GM21825 (cell line): ENCODE results near the gene PTPRN2.

Source experiments
- ATAC-seq: cut with Tn5 transposase; IDR thresholded peaks from one replicate; pipeline ENCODE4 v1.9.1; 2021; ENCODE audit warnings: mild to moderate bottlenecking, moderate library complexity; ENCODE audit not compliant: unreplicated experiment

The PTPRN2 gene

GRCh38 chr7:157640144-157640543 lies 947.5 kb downstream of the PTPRN2 start:
- ATAC-seq: no peak

DNA sequence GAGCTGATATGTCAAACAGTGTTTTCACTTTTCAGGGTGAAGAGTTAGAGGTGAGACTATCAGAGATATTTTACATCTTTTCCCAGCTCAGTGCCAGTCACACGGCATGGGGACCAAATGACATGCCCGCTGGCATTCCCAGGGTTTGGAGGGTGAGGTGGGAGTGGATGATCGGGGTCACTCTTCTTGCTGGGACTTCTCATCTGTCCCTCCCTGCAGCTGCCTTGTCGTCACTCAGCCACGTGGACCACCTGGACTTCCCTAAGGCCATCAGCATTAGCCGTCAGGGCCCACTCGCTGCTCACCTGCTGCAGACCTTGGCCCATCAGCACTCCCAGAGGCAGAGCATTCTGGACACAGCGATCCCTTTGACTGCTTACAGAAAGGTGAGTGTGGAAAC lies 949.1 kb downstream of the PTPRN2 start:
- no peak for ATAC-seq

DNA sequence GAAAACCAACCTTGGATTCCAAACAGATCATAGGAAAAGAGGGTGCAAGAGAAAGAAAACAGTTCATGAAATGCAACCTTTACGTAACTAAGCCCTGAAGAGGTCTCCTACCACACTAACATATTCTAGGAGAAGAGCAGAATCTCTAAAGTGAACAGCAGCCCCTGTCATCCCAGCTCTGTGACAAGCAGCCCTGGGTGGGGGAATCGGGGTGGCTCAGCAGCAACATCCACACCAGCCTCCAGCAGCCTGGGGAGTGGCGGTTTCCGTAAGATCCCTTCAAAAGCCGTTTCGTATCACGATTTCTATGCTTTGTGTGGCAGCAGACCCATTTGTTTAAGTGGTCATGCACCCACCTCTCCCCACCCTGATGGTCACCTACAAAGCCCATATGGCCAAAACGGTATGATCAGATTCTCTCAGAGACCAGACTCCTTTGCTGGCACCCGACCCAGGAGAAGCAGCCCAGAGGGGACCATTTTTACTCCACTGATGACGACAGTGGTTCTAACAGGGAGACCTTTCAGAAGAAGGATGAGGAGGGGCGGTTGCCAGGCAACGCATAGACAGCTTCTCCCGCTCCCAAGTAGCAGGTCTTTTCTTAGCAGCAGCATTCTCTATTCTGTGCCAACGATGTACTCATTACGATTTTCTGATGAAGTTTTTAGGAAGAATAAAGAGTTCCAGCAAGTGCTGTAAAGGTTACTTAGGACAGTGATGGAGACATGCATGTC lies 950.2 kb downstream of the PTPRN2 start:
- no peak for ATAC-seq

GRCh38 chr7:157635669-157636068 lies 952.0 kb downstream of the PTPRN2 start:
- ATAC-seq: no peak

- ATAC-seq: no peak
Measured at GRCh38 chr7:157635148-157635500, 952.5 kb downstream of the PTPRN2 start.

- ATAC-seq: no peak
Measured at GRCh38 chr7:157634401-157635147, 953.0 kb downstream of the PTPRN2 start.

- ATAC-seq: no peak
Measured at GRCh38 chr7:157633465-157634185, 954.0 kb downstream of the PTPRN2 start.

- no peak for ATAC-seq
Measured at GRCh38 chr7:157630301-157630853, 957.2 kb downstream of the PTPRN2 start.

DNA sequence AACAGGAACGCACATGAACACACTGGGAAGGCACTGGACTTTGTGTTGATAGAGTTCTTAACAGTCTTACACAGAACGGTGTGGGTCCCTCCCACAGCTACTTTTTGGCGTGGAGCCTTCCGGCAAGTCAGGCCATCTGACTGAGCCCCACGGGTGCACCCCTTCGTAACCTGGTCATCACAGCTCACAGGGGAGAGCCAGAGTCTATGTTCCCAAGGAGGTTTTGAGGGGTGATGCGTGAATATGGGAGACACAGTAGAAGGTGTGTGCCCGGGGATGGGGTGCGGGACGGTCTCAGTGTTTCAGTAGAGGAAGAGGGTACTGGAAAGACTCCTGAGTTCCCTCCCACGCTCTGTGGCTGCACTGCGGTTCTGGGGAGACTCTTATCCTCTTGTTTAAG lies 959.2 kb downstream of the PTPRN2 start:
- ATAC-seq: no peak

- ATAC-seq: no peak
Measured at GRCh38 chr7:157627646-157628045, 960.0 kb downstream of the PTPRN2 start.

- ATAC-seq: no peak
Measured at GRCh38 chr7:157627033-157627432, 960.6 kb downstream of the PTPRN2 start.

GRCh38 chr7:157625973-157626742 lies 961.5 kb downstream of the PTPRN2 start:
- no peak for ATAC-seq

DNA sequence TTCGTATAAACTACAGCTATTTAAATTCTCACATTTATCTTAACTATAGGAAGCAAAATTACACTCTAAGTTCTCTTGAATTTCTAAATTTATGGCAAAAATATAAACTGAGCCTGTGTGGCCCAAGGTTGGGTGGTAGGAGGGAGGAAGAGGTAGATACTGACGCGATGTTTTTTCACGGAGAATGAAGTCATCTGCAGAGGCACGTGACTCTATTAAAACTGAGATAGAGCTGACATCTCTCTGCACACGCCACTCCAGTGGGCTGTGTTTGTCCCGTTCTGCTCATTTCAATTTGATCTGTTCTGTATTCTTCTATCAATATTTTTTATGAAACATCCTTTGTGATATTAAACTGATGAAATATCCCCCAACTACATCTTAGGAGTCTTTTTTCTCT lies 964.1 kb downstream of the PTPRN2 start:
- ATAC-seq: no peak

GRCh38 chr7:157622408-157623205 lies 965.0 kb downstream of the PTPRN2 start:
- no peak for ATAC-seq

GRCh38 chr7:157622000-157622399 lies 965.6 kb downstream of the PTPRN2 start:
- no peak for ATAC-seq

DNA sequence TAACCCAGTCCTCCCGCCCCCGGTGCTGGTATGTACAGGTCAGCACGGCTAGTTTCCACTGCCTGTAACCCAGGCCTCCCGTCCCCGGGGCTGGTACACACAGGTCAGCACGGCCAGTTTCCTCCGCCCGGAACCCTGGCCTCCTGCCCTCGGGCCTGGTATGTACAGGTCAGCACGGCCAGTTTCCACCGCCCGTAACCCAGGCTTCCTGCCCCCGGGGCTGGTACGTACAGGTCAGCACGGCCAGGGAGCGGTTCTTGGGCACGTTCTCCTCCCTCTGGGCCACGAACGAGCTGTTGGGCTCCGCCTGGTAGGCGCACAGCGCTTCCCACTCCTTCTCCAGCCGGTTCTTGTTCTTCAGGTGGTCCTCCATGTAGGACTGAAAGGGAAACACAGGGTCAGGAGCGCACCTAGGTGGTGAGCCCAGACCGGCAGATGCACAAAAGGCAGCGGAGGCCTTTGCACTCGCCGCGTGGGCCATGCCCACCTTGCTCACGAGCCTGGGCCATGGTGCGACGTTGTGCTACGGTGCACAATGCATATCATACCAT lies 966.4 kb downstream of the PTPRN2 start:
- no peak for ATAC-seq

DNA sequence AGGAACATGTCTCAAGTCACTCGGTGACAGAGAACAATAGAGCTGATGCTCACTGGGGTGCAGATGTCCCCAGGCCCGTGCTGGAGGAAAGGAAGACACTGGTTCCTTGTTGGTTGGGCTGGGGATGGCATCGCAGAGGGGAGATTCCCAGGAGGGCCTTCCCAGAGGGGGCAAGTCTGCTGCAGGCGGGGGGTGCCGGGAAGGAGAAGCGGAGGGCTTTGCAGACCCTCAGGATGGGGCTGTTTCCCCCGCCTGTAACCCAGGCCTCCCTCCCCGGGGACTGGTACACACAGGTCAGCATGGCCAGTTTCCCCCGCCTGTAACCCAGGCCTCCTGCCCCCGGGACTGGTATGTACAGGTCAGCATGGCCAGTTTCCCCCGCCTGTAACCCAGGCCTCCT lies 967.0 kb downstream of the PTPRN2 start:
- ATAC-seq: no peak

DNA sequence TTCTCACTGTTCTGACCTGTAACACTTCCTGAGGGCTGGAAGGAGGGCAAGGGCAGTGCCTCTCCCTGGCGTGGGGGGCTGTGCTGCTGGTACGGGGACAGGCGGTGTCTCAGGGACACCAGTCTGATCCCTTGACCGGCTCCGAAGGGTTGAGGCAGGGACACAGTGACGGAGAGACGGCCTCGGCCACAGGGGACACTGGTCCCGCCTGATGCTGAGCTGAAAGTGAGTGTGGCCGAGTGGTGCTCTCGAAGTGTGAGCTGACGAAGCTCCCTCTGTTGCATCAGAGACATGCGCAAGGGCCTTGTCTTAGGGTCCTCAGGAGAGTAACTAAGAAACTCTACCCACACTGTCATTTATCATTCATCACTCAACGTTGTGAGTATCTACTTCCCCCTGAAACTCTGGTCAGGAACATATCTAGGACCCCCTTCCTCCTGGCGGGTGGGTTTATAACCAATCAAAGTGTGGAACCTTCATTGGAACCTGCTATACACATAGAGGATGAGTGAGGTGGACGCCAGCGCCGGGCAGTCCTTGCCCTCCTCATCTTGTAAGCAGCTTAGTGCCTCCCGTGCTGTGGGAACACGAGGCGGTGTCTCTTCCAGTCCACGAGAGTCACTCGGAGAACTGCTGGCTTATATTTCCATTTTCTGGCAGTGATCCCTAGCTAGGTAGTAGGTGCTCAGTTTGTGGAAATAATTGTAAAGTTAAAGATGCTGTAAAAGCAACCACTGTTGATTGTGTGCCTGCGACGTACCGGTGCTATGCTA lies 967.7 kb downstream of the PTPRN2 start:
- ATAC-seq: no peak
